Brain microvascular endothelial cell (primary cell): ENCODE results near the gene PPM1B.

Experiments
- DNase-seq: peaks from one replicate; pipeline ENCODE4 v3.0.0-alpha.2; 2020
- H3K27ac ChIP-seq: fragments of 250-450 bp; sonication (Bioruptor Pico); 2 replicates; pipeline ENCODE4 v1.5.1; 2020; ENCODE audit warnings: mild to moderate bottlenecking, moderate library complexity
- H3K27me3 ChIP-seq: fragments of 250-450 bp; sonication (Bioruptor Pico); replicated peaks from 2 replicates; pipeline ENCODE4 v1.5.1; 2020; ENCODE audit warnings: mild to moderate bottlenecking
- H3K36me3 ChIP-seq: fragments of 250-450 bp; sonication (Bioruptor Pico); replicated peaks from 2 replicates; pipeline ENCODE4 v1.5.1; 2020; ENCODE audit warnings: mild to moderate bottlenecking
- H3K4me3 ChIP-seq: 2 replicates; pipeline ENCODE4 v1.5.1; 2011; ENCODE audit warnings: low read depth, mild to moderate bottlenecking, control low read depth, low read length, moderate library complexity
- in situ Hi-C: cut with HindIII; loops from 2 replicates; pipeline ENCODE4 v1.10.0; 2017; ENCODE audit warnings: low sequenced_read_pairs, low pct_ligation_motif_present
- TF ChIP-seq, protein P1 (sequence below): IDR thresholded peaks from 2 replicates; pipeline ENCODE4 v1.5.1; 2011; ENCODE audit warnings: low read depth, mild to moderate bottlenecking, moderate library complexity, low read length, control low read depth, inconsistent platforms; ENCODE audit errors: missing control alignments

PPM1B gene

GRCh38 chr2:44136252-44136651 lies 32.4 kb upstream of the PPM1B start:
- TF ChIP-seq, protein P1, sequence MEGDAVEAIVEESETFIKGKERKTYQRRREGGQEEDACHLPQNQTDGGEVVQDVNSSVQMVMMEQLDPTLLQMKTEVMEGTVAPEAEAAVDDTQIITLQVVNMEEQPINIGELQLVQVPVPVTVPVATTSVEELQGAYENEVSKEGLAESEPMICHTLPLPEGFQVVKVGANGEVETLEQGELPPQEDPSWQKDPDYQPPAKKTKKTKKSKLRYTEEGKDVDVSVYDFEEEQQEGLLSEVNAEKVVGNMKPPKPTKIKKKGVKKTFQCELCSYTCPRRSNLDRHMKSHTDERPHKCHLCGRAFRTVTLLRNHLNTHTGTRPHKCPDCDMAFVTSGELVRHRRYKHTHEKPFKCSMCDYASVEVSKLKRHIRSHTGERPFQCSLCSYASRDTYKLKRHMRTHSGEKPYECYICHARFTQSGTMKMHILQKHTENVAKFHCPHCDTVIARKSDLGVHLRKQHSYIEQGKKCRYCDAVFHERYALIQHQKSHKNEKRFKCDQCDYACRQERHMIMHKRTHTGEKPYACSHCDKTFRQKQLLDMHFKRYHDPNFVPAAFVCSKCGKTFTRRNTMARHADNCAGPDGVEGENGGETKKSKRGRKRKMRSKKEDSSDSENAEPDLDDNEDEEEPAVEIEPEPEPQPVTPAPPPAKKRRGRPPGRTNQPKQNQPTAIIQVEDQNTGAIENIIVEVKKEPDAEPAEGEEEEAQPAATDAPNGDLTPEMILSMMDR, result no peak
- DNase-seq, result peak; percentile 52
- peak overlapping the region; percentile 40 for H3K27ac ChIP-seq
- H3K27me3 ChIP-seq, result no peaks in the 10 kb centered on the region
- H3K36me3 ChIP-seq, result no peaks in the 10 kb centered on the region
- in situ Hi-C loops, result no loop called here
- H3K4me3 ChIP-seq, result no peak overlapping the region

GRCh38 chr2:44137048-44137447 lies 31.6 kb upstream of the PPM1B start:
- DNase-seq, result no peak
- TF ChIP-seq, protein P1, result no peak
- Histone ChIP-seq H3K36me3 (no peaks in the 10 kb centered on the region), H3K4me3 (no peak overlapping the region), H3K27me3 (no peaks in the 10 kb centered on the region), H3K27ac (no peak overlapping the region)
- in situ Hi-C loops, result no loop called here

DNA sequence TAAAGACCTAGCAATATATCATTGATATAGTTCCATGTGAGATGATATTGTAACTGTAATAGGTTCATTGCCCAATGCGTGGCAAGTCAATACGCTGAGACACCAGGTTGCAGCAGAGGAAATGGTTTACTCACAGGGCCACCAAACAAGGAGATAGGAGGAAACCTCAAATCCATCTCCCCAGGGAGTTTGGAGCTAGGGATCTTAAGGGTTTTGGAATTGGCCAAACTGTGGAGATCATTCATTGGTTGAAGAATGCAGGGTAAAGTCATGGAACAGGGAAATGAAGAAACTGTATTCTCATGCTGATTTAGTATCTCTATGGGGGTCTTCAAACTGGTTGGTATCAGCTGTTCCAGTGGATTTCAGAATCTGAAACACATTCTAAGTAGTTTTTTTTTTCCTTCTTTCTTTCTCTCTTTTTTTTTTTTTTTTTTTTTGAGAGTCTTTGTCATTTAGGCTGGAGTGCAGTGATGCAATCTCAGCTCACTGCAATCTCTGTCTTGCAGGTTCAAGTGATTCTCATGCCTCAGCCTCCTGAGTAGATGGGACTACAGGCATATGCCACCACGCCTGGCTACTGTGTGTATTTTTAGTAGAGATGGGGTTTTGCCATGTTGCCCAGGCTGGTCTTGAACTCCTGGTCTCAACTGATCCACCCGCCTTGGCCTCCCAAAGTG lies 30.7 kb upstream of the PPM1B start:
- TF ChIP-seq, protein P1, result no peak

DNA sequence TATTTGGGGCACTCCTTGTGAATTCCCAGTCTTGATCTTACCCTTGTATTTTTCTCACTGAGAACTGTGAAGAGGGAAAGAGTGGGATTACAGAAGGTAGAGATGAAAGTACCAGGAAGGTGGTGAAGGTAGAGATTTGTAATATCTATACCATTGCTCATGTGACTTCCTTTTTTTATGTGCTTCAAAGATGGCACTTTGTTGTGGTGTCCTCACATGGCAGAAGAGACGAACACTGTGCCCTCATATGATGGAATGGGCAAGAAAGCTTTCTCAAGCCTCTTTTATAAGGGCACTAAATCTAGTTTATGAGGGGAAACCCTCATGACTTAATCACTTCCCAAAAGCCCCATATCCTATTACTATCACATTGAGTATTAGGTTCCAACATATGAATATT lies 28.9 kb upstream of the PPM1B start:
- Histone ChIP-seq H3K27ac (no peak overlapping the region), H3K27me3 (no peaks in the 10 kb centered on the region), H3K4me3 (no peak overlapping the region), H3K36me3 (no peaks in the 10 kb centered on the region)
- DNase-seq, result no peak
- TF ChIP-seq, protein P1, result no peak
- in situ Hi-C loops, result no loop called here

More for the DNA sequence above, 30.7 kb upstream of the PPM1B start:
- H3K27me3 ChIP-seq, result no peaks in the 10 kb centered on the region
- H3K36me3 ChIP-seq, result no peaks in the 10 kb centered on the region
- no peak overlapping the region for H3K4me3 ChIP-seq
- in situ Hi-C loops, result no loop called here
- H3K27ac ChIP-seq, result no peak overlapping the region
- no peak for DNase-seq

- in situ Hi-C loops, result no loop called here
- no peak overlapping the region for H3K27ac ChIP-seq
- TF ChIP-seq, protein P1, result no peak
- no peak for DNase-seq
- no peak overlapping the region for H3K4me3 ChIP-seq
- no peaks in the 10 kb centered on the region for H3K36me3 ChIP-seq
- no peaks in the 10 kb centered on the region for H3K27me3 ChIP-seq
These were observed 26.4 kb upstream of the PPM1B start for GRCh38 chr2:44142306-44142705.

- Histone ChIP-seq H3K4me3 (no peak overlapping the region), H3K36me3 (no peaks in the 10 kb centered on the region), H3K27ac (no peak overlapping the region), H3K27me3 (no peaks in the 10 kb centered on the region)
- in situ Hi-C loops, result no loop called here
- TF ChIP-seq, protein P1, result no peak
- no peak for DNase-seq
These were observed 25.0 kb upstream of the PPM1B start for GRCh38 chr2:44143701-44144100.
